GM12875 (cell line): Measurements from ENCODE around the gene TRERF1.

ENCODE experiments used
- H3K4me3 ChIP-seq: one replicate; pipeline ENCODE4 v1.5.1; 2011; ENCODE audit warnings: low read depth, low read length, control low read depth
- TF ChIP-seq, protein P1 (sequence below): IDR thresholded peaks from 2 replicates; pipeline ENCODE4 v1.5.1; 2011; ENCODE audit warnings: low read depth, mild to moderate bottlenecking, control low read depth, inconsistent platforms, low read length, moderate library complexity, borderline replicate concordance; ENCODE audit not compliant: insufficient read depth

The TRERF1 gene

GRCh38 chr6:42359021-42359420 is 92.7 kb downstream of the TRERF1 start:
- TF ChIP-seq, protein P1, sequence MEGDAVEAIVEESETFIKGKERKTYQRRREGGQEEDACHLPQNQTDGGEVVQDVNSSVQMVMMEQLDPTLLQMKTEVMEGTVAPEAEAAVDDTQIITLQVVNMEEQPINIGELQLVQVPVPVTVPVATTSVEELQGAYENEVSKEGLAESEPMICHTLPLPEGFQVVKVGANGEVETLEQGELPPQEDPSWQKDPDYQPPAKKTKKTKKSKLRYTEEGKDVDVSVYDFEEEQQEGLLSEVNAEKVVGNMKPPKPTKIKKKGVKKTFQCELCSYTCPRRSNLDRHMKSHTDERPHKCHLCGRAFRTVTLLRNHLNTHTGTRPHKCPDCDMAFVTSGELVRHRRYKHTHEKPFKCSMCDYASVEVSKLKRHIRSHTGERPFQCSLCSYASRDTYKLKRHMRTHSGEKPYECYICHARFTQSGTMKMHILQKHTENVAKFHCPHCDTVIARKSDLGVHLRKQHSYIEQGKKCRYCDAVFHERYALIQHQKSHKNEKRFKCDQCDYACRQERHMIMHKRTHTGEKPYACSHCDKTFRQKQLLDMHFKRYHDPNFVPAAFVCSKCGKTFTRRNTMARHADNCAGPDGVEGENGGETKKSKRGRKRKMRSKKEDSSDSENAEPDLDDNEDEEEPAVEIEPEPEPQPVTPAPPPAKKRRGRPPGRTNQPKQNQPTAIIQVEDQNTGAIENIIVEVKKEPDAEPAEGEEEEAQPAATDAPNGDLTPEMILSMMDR: no peak
- H3K4me3 ChIP-seq: no peak overlapping the region

GRCh38 chr6:42355416-42355815 is 96.3 kb downstream of the TRERF1 start:
- TF ChIP-seq, protein P1: no peak
- H3K4me3 ChIP-seq: no peak overlapping the region

DNA sequence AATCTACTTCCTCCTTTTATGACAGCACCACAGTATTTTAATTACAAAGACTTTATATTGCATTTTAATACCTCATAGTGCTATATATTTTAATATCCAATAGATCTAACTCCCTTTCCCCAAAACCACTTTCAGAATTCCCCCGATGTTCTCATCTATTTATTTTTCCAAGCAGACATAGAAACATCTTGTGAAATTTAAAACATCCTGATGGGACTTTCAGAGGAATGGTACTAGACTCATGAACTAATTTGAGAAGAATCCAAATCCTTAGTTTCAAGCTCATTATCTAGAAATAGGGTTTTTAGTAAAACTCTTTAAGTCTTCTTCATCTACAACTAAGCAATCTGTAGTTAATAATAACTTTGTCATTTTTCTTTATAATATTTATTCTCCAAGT is 97.0 kb downstream of the TRERF1 start:
- no peak overlapping the region for H3K4me3 ChIP-seq
- TF ChIP-seq, protein P1: no peak

DNA sequence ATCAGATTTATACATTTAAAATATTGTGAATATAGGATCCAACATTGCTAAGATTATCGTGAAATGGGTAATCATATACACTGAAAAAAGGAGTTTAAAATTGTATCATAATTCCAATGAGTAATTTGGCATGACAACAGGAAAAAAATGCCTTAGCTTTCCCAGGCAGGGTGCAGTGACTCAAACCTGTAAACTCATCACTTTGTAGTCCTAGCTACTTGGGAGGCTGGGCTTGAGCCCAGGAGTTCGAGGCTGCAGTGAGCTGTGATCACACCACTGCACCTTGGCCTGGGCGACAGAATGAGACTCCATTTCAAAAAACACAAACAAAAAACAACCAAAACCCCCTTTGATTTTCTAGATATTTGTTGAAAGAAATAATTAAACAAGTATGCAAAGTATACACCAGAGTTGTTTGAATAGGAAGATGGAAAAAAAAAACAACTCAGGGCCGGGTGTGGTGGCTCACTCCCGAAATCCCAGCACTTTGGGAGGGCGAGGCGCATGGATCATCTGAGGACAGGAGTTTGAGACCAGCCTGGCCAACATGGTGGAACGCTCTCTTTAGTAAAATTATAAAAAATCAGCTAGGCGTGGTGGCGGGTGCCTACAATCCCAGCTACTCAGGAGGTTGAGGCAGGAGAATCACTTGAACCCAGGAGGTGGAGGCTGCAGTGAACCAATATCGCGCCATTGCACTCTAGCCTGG is 98.7 kb downstream of the TRERF1 start:
- no peak overlapping the region for H3K4me3 ChIP-seq
- TF ChIP-seq, protein P1: no peak

- H3K4me3 ChIP-seq: no peak overlapping the region
- TF ChIP-seq, protein P1: no peak
Measured at GRCh38 chr6:42350911-42351310, 100.8 kb downstream of the TRERF1 start.

- no peak overlapping the region for H3K4me3 ChIP-seq
- TF ChIP-seq, protein P1: no peak
Measured at GRCh38 chr6:42349753-42350511, 101.8 kb downstream of the TRERF1 start.

GRCh38 chr6:42347456-42347855 is 104.3 kb downstream of the TRERF1 start:
- TF ChIP-seq, protein P1: no peak
- H3K4me3 ChIP-seq: no peak overlapping the region
